ENCODE measurements around the gene DOCK9.

The DOCK9 gene

DNA sequence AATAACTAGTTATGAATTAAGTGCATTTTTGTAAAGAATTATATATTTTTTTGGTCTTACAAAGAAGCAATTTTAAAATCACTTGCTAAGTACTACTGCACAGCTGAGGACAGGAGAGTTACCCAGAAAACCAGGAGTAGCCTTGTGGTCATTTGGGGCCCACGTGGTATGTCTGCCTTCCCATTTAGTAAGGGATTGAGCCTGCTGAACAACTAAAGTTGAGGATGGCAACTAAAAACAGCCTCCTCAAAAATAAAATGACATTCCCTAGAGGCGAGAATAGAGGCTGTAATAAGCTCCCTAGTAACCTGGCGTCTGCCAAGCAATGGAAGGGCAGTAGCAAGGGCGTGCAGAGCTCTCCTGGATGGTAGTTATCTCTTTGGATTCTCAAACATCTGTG is 36.3 kb downstream of the DOCK9 start:
- DNase-seq: no peak

GRCh38 chr13:98941126-98941525 is 36.7 kb downstream of the DOCK9 start:
- DNase-seq: no peak

DNA sequence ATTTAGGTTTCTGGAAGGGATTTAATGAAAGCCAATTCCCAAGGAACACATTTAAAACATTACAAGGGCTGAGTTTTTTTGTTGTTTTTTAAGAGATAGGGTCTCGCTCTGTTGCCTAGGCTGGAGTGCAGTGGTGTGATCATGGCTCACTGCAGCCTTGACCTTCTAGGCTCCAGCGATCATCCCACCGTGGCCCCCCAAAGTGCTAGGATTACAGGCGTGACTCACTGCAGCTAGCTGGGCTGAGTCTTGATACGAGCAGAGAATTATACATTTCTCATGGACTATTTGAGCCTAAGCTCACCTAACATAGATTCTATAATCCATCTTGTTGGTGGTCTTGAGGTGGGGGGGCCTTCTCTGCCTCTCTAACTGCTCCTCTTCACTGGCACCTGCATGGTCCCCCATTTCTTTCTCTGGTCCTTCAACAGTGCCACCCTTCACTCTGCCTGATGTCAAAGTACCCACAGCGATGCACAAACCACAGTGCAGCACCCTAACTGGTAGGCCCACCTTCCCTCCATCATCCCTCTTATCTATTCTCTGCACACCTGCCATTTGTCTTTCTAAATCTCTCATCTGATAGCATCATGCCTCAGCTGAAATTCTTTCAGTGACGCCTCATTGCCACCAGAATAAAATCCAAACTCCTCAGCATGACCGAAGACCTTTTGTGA is 37.4 kb downstream of the DOCK9 start:
- DNase-seq: no peak

- peak; percentile 62 for DNase-seq
Observed at GRCh38 chr13:98939660-98940191, 38.1 kb downstream of the DOCK9 start.

GRCh38 chr13:98938801-98939200 is 39.1 kb downstream of the DOCK9 start:
- DNase-seq: peak; percentile 46

- no peak for DNase-seq
Observed at GRCh38 chr13:98937911-98938381, 39.9 kb downstream of the DOCK9 start.

- DNase-seq: no peak
Observed at GRCh38 chr13:98934243-98934642, 43.6 kb downstream of the DOCK9 start.

DNA sequence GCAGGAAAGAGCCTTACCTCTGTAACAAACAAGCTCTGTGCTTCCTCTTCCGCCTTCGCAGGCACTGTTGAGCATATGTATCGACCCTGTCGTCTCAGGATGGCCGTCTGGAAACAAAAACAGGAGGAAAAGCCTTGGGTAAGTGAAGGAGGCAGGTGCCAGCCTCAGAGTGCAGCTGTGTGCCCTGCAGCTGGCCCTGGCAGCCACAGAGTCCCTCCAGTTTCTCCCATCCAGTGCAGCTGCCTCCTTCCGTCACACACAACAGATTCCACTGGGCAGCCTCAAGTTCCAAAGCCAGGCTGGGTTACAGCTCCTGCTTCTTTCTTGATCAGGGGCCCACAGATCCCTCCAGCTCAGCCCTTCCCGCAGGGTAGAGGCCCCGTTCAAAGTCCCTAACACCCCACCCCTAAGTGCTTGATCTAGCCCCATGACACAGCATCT is 47.7 kb downstream of the DOCK9 start:
- DNase-seq: peak; percentile 87

GRCh38 chr13:98927951-98928927 is 49.6 kb downstream of the DOCK9 start:
- DNase-seq: peak; percentile 62

GRCh38 chr13:98925949-98926348 is 51.9 kb downstream of the DOCK9 start:
- DNase-seq: no peak

GRCh38 chr13:98923641-98924397 is 54.0 kb downstream of the DOCK9 start:
- DNase-seq: no peak

GRCh38 chr13:98922306-98922705 is 55.6 kb downstream of the DOCK9 start:
- no peak for DNase-seq

DNA sequence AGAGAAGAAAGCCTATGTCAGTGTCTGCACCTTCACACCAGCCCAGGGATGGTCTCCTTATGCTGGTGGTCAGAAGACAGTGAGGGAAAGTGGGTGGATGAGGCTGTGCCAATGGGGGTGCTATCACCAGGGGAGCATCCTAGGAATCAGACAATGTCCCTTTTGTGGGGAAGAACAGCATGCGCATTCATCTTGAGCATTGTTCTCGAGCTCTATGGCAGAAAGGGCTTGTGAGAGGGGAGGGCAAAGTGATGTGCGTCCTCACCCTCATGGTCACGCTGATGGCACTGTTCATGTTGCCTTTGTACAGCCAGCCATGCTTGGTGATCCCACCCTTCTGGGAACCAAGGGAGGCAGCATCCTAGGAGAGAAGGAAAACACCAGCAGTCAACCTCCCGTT is 56.1 kb downstream of the DOCK9 start:
- no peak for DNase-seq

- DNase-seq: no peak
Observed at GRCh38 chr13:98921015-98921580, 56.8 kb downstream of the DOCK9 start.

DNA sequence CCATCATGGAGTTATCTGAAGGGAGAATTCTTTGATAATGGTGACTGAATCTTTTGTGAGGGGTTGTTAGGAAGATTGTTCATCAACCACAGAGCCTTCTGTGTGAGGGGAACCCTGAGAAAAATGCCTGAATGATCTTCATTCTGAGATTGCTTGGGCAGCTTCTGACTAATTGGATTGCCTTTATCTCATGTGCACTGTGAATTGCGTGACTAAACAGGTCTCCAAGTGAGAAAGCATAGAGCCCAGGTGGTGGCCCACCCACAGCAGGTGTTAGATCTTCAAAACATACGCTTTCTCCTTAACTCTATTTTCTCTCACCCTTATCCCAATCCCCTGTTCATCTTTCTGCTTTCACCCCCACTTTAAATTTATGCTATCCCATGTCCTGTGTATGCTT is 58.3 kb downstream of the DOCK9 start:
- no peak for DNase-seq

GRCh38 chr13:98918771-98919170 is 59.1 kb downstream of the DOCK9 start:
- DNase-seq: no peak

GRCh38 chr13:98917116-98917515 is 60.7 kb downstream of the DOCK9 start:
- no peak for DNase-seq

DNA sequence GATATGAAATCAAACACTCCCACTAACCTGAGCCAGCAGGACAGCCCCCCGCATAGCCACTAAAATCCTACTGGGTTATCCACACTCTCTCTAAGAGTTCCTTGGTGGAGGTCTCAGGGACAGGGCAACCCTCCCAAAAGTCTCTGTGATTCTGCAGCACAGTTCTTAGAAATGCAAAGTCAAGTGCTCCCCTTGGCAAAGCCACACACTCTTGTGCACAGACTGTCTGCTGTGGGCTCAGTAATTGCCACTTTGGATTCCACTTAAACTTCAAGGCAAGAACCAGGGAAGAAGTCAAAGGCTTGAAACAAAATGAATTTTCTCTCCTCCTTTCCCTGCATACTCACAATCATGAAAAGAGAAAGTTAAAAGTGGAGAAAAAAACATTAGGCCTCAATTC is 61.5 kb downstream of the DOCK9 start:
- peak; percentile 29 for DNase-seq

DNA sequence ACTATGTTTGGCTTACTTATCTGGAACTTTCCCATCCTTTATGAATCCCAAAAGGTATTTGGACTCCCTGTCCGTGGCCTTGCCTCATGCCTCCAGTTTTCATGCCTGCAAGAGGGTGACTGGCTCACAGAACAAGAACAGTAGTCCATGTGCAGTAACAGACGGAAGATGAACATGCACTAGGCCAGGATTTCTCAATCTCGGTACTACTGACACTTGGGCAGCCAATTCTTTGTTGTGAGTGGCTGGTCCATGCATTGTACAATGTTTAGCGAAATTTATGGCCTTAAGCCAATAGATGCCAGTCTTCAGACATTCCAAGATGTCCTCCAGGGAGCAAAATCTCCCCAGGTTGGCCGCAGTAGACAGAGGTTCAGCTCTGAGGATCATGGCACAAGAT is 61.9 kb downstream of the DOCK9 start:
- no peak for DNase-seq

DNA sequence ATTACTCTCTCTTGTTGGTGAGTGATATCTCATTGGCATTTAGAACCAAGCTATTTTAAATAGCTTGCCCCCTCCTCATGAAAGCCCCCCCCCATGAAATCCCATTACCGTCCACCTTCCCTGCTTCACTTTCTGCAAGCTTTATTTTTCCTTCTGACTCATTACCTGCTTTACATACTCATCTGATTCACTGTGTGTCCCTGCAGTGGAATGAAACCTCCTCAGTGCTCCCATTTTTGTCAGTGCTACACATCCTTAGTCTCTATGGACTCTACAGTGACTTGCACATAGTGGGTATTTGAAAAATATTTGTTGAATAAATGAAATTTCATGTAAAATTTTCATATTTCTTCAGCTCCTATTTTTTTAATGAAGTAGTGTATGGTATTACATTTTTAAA is 62.3 kb downstream of the DOCK9 start:
- DNase-seq: no peak

GRCh38 chr13:98913741-98914140 is 64.1 kb downstream of the DOCK9 start:
- DNase-seq: no peak

- no peak for DNase-seq
Observed at GRCh38 chr13:98912846-98913245, 65.0 kb downstream of the DOCK9 start.

Data from femur (tissue), 1 donor.